Prostate gland (tissue), 2 donors: Measurements from ENCODE around the gene OPRD1.

Source experiments
- POLR2A ChIP-seq: fragments of 450-650 bp; IDR thresholded peaks from one replicate; pipeline ENCODE4 v1.6.1; 2016; ENCODE audit warnings: antibody characterized with exemption, mild to moderate bottlenecking
- POLR2AphosphoS5 ChIP-seq: sonication (generic); formaldehyde crosslinking; IDR thresholded peaks from one replicate; pipeline ENCODE4 v1.6.1; 2017; ENCODE audit warnings: antibody characterized with exemption
- TF ChIP-seq, protein P1 (sequence below), 4 experiments: fragments of 200-600 bp in 2 of 4; fragments of 450-650 bp in 2 of 4; sonication (generic) in 2 of 4; IDR thresholded peaks; 1 replicate in 3 of 4; 2 replicates in 1 of 4; pipeline ENCODE4 v1.5.1; 2016 to 2019; ENCODE audit warnings: antibody characterized with exemption in 4 of 4, mild to moderate bottlenecking in 2 of 4, moderate library complexity in 2 of 4

DNA sequence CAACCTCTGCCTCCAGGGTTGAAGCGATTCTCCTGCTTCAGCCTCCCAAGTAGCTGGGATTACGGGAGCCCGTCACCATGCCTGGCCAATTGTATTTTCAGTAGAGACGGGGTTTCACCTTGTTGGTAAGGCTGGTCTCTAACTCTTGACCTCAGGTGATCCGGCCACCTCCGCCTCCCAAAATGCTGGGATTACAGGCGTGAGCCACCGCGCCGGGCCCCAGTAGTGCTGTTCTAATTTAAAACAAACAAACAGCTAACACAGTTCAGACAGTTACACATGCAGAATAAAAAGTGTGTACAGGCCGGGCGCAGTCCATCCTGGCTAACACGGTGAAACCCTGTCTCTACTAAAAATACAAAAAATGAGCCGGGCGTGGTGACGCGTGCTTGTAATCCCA, 35.6 kb upstream of the OPRD1 start:
- TF ChIP-seq, protein P1, sequence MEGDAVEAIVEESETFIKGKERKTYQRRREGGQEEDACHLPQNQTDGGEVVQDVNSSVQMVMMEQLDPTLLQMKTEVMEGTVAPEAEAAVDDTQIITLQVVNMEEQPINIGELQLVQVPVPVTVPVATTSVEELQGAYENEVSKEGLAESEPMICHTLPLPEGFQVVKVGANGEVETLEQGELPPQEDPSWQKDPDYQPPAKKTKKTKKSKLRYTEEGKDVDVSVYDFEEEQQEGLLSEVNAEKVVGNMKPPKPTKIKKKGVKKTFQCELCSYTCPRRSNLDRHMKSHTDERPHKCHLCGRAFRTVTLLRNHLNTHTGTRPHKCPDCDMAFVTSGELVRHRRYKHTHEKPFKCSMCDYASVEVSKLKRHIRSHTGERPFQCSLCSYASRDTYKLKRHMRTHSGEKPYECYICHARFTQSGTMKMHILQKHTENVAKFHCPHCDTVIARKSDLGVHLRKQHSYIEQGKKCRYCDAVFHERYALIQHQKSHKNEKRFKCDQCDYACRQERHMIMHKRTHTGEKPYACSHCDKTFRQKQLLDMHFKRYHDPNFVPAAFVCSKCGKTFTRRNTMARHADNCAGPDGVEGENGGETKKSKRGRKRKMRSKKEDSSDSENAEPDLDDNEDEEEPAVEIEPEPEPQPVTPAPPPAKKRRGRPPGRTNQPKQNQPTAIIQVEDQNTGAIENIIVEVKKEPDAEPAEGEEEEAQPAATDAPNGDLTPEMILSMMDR (IDR thresholded peaks at IDR 0.05), result no peak
- TF ChIP-seq POLR2A, result no peak
- TF ChIP-seq POLR2AphosphoS5, result no peak
